Caco-2 (cell line): Measurements from ENCODE around the gene CEP20. TPM values are rescaled to one million over a fixed set of nuclear protein-coding genes. Genes with fewer than 3 reads are reported as not detected.

Experiments used
- BruUV-seq: library from RNA; stranded (reverse); fragments of 400-500 nt; replicated peaks from 2 replicates; lab custom pipeline; 2021; lab: Mats Ljungman, UMichigan
- CTCF ChIA-PET: fragments of 300-600 bp; sonication (Branson Sonifier 250); formaldehyde crosslinking; loops from one replicate; lab custom pipeline; 2022; ENCODE audit warnings: antibody characterized with exemption; lab: Charles Lee
- POLR2A ChIA-PET: fragments of 300-600 bp; sonication (Branson Sonifier 250); formaldehyde crosslinking; loops from one replicate; lab custom pipeline; 2022; ENCODE audit warnings: antibody characterized with exemption; lab: Charles Lee
- DNase-seq, 2 experiments: peaks; one replicate each; pipeline versions ENCODE4 v3.0.0 to v3.0.0-alpha.2; 2020 to 2022
- H3K27me3 ChIP-seq: replicated peaks from 2 replicates; pipeline ENCODE4 v1.6.0; 2011; ENCODE audit warnings: low read length; ENCODE audit not compliant: control insufficient read depth, insufficient read depth
- H3K36me3 ChIP-seq: 2 replicates; pipeline ENCODE4 v1.5.1; 2011; ENCODE audit warnings: low read length; ENCODE audit not compliant: control insufficient read depth, insufficient read depth
- H3K4me1 ChIP-seq: fragments of 250-450 bp; sonication (Bioruptor Pico); 2 replicates; pipeline ENCODE4 v1.5.1; 2020; ENCODE audit warnings: mild to moderate bottlenecking
- H3K4me3 ChIP-seq: 2 replicates; pipeline ENCODE4 v1.5.1; 2011; ENCODE audit warnings: low read depth, mild to moderate bottlenecking, control low read depth, low read length
- H3K9me3 ChIP-seq: fragments of 250-450 bp; sonication (Bioruptor Pico); 2 replicates; pipeline ENCODE4 v1.5.1; 2020; ENCODE audit warnings: mild to moderate bottlenecking, moderate library complexity
- H3K27ac Mint-ChIP-seq: one replicate; pipeline ENCODE4 v1.8.0; 2022; ENCODE audit warnings: mixed read lengths; ENCODE audit not compliant: unreplicated experiment
- H3K27me3 Mint-ChIP-seq: one replicate; pipeline ENCODE4 v1.8.0; 2022; ENCODE audit warnings: mixed read lengths; ENCODE audit not compliant: insufficient read depth, unreplicated experiment
- H3K36me3 Mint-ChIP-seq: one replicate; pipeline ENCODE4 v1.8.0; 2022; ENCODE audit warnings: mild to moderate bottlenecking, mixed read lengths; ENCODE audit not compliant: insufficient read depth, unreplicated experiment
- H3K4me1 Mint-ChIP-seq: one replicate; pipeline ENCODE4 v1.8.0; 2022; ENCODE audit warnings: low read depth, mixed read lengths; ENCODE audit not compliant: unreplicated experiment
- H3K4me3 Mint-ChIP-seq: one replicate; pipeline ENCODE4 v1.8.0; 2022; ENCODE audit warnings: mild to moderate bottlenecking, moderate library complexity, mixed read lengths; ENCODE audit not compliant: unreplicated experiment
- H3K9me3 Mint-ChIP-seq: one replicate; pipeline ENCODE4 v1.8.0; 2022; ENCODE audit warnings: mixed read lengths; ENCODE audit not compliant: unreplicated experiment
- CTCF ChIP-seq, 2 experiments: fragments of 200-600 bp in 1 of 2; IDR thresholded peaks; 1 replicate in 1 of 2; 2 replicates in 1 of 2; pipeline versions ENCODE4 v1.5.1 to v1.8.0; 2011 to 2022; ENCODE audit warnings: antibody characterized with exemption in 1 of 2, control low read depth in 1 of 2, inconsistent platforms in 1 of 2, low read depth in 1 of 2, low read length in 1 of 2, mild to moderate bottlenecking in 1 of 2, moderate library complexity in 1 of 2; ENCODE audit not compliant: insufficient read depth in 1 of 2, severe bottlenecking in 1 of 2, unreplicated experiment in 1 of 2
- intact Hi-C: fragments of 100-400 bp; cut with micrococcal nuclease; formaldehyde crosslinking; loops from one replicate; pipeline ENCODE4 v1.10.0; 2022; ENCODE audit not compliant: unreplicated experiment
- total RNA-seq: library from RNA; stranded (reverse); gene quantifications from 2 replicates; pipeline ENCODE4 v1.2.3, GENCODE V29; 2022

CEP20 gene
- total RNA-seq, 1 experiment from 2014 or later: 26.0 TPM

DNA sequence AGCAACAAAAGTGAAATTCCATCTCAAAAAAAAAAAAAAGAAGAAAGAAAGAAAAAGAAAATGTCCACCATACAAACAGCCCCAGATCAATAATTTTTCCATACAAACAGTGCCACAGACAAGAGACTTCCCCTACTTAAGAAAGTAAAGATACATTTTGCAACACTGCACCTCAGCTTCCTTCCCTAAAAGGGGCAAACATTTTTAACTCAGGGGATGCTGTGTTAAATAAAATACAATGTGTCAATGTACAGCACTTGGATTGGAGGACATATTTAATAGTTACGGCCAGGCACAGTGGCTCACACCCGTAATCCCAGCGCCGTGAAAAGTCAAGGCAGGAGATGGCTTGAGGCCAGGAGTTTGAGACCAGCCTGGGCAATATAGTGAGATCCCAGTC is 53.9 kb downstream of the CEP20 start:
- intact Hi-C loops: no loop called here
- Histone ChIP-seq H3K4me1 (no peaks in the 10 kb centered on the region), H3K4me3 (no peak overlapping the region), H3K36me3 (no peaks in the 10 kb centered on the region), H3K9me3 (no peaks in the 10 kb centered on the region), H3K27me3 (no peaks in the 10 kb centered on the region)
- ChIA-PET CTCF (no interaction called here), POLR2A (no interaction called here)
- no peak for TF ChIP-seq CTCF (IDR thresholded peaks at IDR 0.05; ENCODE audit: insufficient read depth in 1 of 2, low read depth in 1 of 2, low read length in 1 of 2, severe bottlenecking in 1 of 2, unreplicated experiment in 1 of 2)
- no peak for DNase-seq
- no peaks in the 10 kb centered on the region for H3K9me3 Mint-ChIP-seq
- no peaks in the 10 kb centered on the region for H3K36me3 Mint-ChIP-seq
- H3K4me1 Mint-ChIP-seq: no peaks in the 10 kb centered on the region
- no peak overlapping the region for H3K4me3 Mint-ChIP-seq
- BruUV-seq: no TSS peak
- peaks cover 4% of the 10 kb centered on the region for H3K27me3 Mint-ChIP-seq
- H3K27ac Mint-ChIP-seq: no peak overlapping the region

GRCh38 chr16:15833541-15833940 is 54.9 kb downstream of the CEP20 start:
- ChIA-PET POLR2A (no interaction called here), CTCF (no interaction called here)
- Mint-ChIP-seq H3K27ac (no peak overlapping the region), H3K4me3 (no peak overlapping the region), H3K4me1 (no peaks in the 10 kb centered on the region), H3K9me3 (no peaks in the 10 kb centered on the region), H3K27me3 (peaks cover 4% of the 10 kb centered on the region), H3K36me3 (no peaks in the 10 kb centered on the region)
- no TSS peak for BruUV-seq
- TF ChIP-seq CTCF (IDR thresholded peaks at IDR 0.05; ENCODE audit: insufficient read depth in 1 of 2, low read depth in 1 of 2, low read length in 1 of 2, severe bottlenecking in 1 of 2, unreplicated experiment in 1 of 2): no peak
- Histone ChIP-seq H3K4me1 (no peaks in the 10 kb centered on the region), H3K36me3 (no peaks in the 10 kb centered on the region), H3K9me3 (no peaks in the 10 kb centered on the region), H3K27me3 (no peaks in the 10 kb centered on the region), H3K4me3 (no peak overlapping the region)
- intact Hi-C loops: no loop called here
- DNase-seq: no peak

- H3K36me3 Mint-ChIP-seq: no peaks in the 10 kb centered on the region
- H3K27ac Mint-ChIP-seq: no peak overlapping the region
- H3K9me3 ChIP-seq: no peaks in the 10 kb centered on the region
- TF ChIP-seq CTCF (IDR thresholded peaks at IDR 0.05; ENCODE audit: insufficient read depth in 1 of 2, low read depth in 1 of 2, low read length in 1 of 2, severe bottlenecking in 1 of 2, unreplicated experiment in 1 of 2): no peak
- ChIA-PET POLR2A (no interaction called here), CTCF (no interaction called here)
- no TSS peak for BruUV-seq
- H3K27me3 Mint-ChIP-seq: peaks cover 4% of the 10 kb centered on the region
- no peaks in the 10 kb centered on the region for H3K4me1 ChIP-seq
- H3K9me3 Mint-ChIP-seq: no peaks in the 10 kb centered on the region
- H3K4me1 Mint-ChIP-seq: no peaks in the 10 kb centered on the region
- intact Hi-C loops: no loop called here
- DNase-seq: no peak
- no peak overlapping the region for H3K4me3 Mint-ChIP-seq
- H3K27me3 ChIP-seq: no peaks in the 10 kb centered on the region
- H3K4me3 ChIP-seq: no peak overlapping the region
- no peaks in the 10 kb centered on the region for H3K36me3 ChIP-seq
Observed at GRCh38 chr16:15832241-15832640, 56.2 kb downstream of the CEP20 start.
